DMS53 (cell line): ENCODE data around the gene KCNQ1.

ENCODE experiments used
- DNase-seq: peaks from one replicate; lab custom pipeline; 2025; lab: John Stamatoyannopoulos, UW

Gene KCNQ1

GRCh38 chr11:2716376-2717095 lies 271.7 kb downstream of the KCNQ1 start:
- no peak for DNase-seq

- DNase-seq = no peak
Measured at GRCh38 chr11:2717561-2718325, 272.9 kb downstream of the KCNQ1 start.

- no peak for DNase-seq
Measured at GRCh38 chr11:2718817-2719438, 274.1 kb downstream of the KCNQ1 start.

- no peak for DNase-seq
Measured at GRCh38 chr11:2719831-2720590, 275.2 kb downstream of the KCNQ1 start.

GRCh38 chr11:2721210-2721916 lies 276.6 kb downstream of the KCNQ1 start:
- no peak for DNase-seq

- DNase-seq = no peak
Measured at GRCh38 chr11:2722955-2723354, 278.1 kb downstream of the KCNQ1 start.

- DNase-seq = no peak
Measured at GRCh38 chr11:2724104-2724503, 279.3 kb downstream of the KCNQ1 start.

GRCh38 chr11:2724653-2725367 lies 280.0 kb downstream of the KCNQ1 start:
- no peak for DNase-seq

GRCh38 chr11:2725368-2726300 lies 280.8 kb downstream of the KCNQ1 start:
- DNase-seq = no peak

GRCh38 chr11:2726964-2727363 lies 282.2 kb downstream of the KCNQ1 start:
- DNase-seq = no peak

- no peak for DNase-seq
Measured at GRCh38 chr11:2728128-2728662, 283.4 kb downstream of the KCNQ1 start.

GRCh38 chr11:2728663-2729332 lies 284.0 kb downstream of the KCNQ1 start:
- no peak for DNase-seq

- no peak for DNase-seq
Measured at GRCh38 chr11:2729841-2730240, 285.0 kb downstream of the KCNQ1 start.

GRCh38 chr11:2730272-2731129 lies 285.7 kb downstream of the KCNQ1 start:
- no peak for DNase-seq

GRCh38 chr11:2731130-2732125 lies 286.6 kb downstream of the KCNQ1 start:
- no peak for DNase-seq

- no peak for DNase-seq
Measured at GRCh38 chr11:2732261-2732939, 287.6 kb downstream of the KCNQ1 start.
